H9 (cell line): ENCODE measurements around the gene MBOAT2. TPM values are rescaled to one million over a fixed set of nuclear protein-coding genes. Genes with fewer than 3 reads are reported as not detected.

Source experiments
- DNase-seq: peaks from one replicate; pipeline ENCODE4 v3.0.0-alpha.2; 2017
- H2AFZ ChIP-seq: one replicate; pipeline ENCODE4 v1.6.1; 2013; ENCODE audit warnings: mild to moderate bottlenecking, low read length, control low read depth, moderate library complexity
- H2AK5ac ChIP-seq: 2 replicates; pipeline ENCODE4 v1.6.1; 2013; ENCODE audit warnings: low read length, control low read depth, mixed read lengths; ENCODE audit not compliant: insufficient read length
- H2BK120ac ChIP-seq: one replicate; pipeline ENCODE4 v1.6.1; 2013; ENCODE audit warnings: low read depth, mild to moderate bottlenecking, low read length, control low read depth, inconsistent platforms; ENCODE audit not compliant: poor library complexity, severe bottlenecking
- H2BK12ac ChIP-seq: 2 replicates; pipeline ENCODE4 v1.6.1; 2013; ENCODE audit warnings: low read length, control low read depth, mixed read lengths, low read depth; ENCODE audit not compliant: insufficient read length
- H2BK15ac ChIP-seq: 2 replicates; pipeline ENCODE4 v1.6.1; 2013; ENCODE audit warnings: low read depth, low read length, control low read depth
- H2BK20ac ChIP-seq: one replicate; pipeline ENCODE4 v1.6.1; 2013; ENCODE audit warnings: low read depth, mild to moderate bottlenecking, low read length, control low read depth, inconsistent platforms; ENCODE audit not compliant: poor library complexity, severe bottlenecking
- H2BK5ac ChIP-seq: 2 replicates; pipeline ENCODE4 v1.6.1; 2013; ENCODE audit warnings: low read length, control low read depth, mixed read lengths; ENCODE audit not compliant: insufficient read length
- H3K14ac ChIP-seq: 2 replicates; pipeline ENCODE4 v1.6.1; 2013; ENCODE audit warnings: low read length, control low read depth; ENCODE audit not compliant: insufficient read depth
- H3K18ac ChIP-seq: 2 replicates; pipeline ENCODE4 v1.6.1; 2013; ENCODE audit warnings: low read depth, mild to moderate bottlenecking, mixed read lengths, low read length, control low read depth; ENCODE audit not compliant: insufficient read length
- H3K23ac ChIP-seq: 2 replicates; pipeline ENCODE4 v1.6.1; 2013; ENCODE audit warnings: low read length, control low read depth, mixed read lengths, low read depth; ENCODE audit not compliant: insufficient read length
- H3K23me2 ChIP-seq: 2 replicates; pipeline ENCODE4 v1.6.1; 2013; ENCODE audit warnings: low read depth, mild to moderate bottlenecking, mixed read lengths, low read length, control low read depth; ENCODE audit not compliant: insufficient read length, poor library complexity, severe bottlenecking
- H3K27ac ChIP-seq: 2 replicates; pipeline ENCODE4 v1.5.1; 2013; ENCODE audit warnings: low read length, control low read depth, mixed read lengths, low read depth; ENCODE audit not compliant: insufficient read length
- H3K27me3 ChIP-seq: 2 replicates; pipeline ENCODE4 v1.6.1; 2013; ENCODE audit warnings: low read length, control low read depth, inconsistent platforms; ENCODE audit not compliant: insufficient read depth
- H3K4ac ChIP-seq: 2 replicates; pipeline ENCODE4 v1.6.1; 2013; ENCODE audit warnings: low read depth, mild to moderate bottlenecking, control low read depth, inconsistent platforms, low read length, moderate library complexity
- H3K4me1 ChIP-seq: 2 replicates; pipeline ENCODE4 v1.6.1; 2013; ENCODE audit warnings: low read length, control low read depth, inconsistent platforms; ENCODE audit not compliant: insufficient read depth
- H3K4me2 ChIP-seq: 2 replicates; pipeline ENCODE4 v1.6.1; 2013; ENCODE audit warnings: low read length, control low read depth, mixed read lengths; ENCODE audit not compliant: insufficient read length, insufficient read depth
- H3K56ac ChIP-seq: 2 replicates; pipeline ENCODE4 v1.6.1; 2013; ENCODE audit warnings: low read depth, mild to moderate bottlenecking, mixed read lengths, low read length, control low read depth; ENCODE audit not compliant: insufficient read length
- H3K79me1 ChIP-seq: 2 replicates; pipeline ENCODE4 v1.6.1; 2013; ENCODE audit warnings: low read depth, mild to moderate bottlenecking, moderate library complexity, low read length, control low read depth, inconsistent platforms; ENCODE audit not compliant: insufficient read depth, poor library complexity, severe bottlenecking
- H3K79me2 ChIP-seq: 2 replicates; pipeline ENCODE4 v1.6.1; 2013; ENCODE audit warnings: low read length, control low read depth, inconsistent platforms; ENCODE audit not compliant: insufficient read depth
- H3K9ac ChIP-seq: 2 replicates; pipeline ENCODE4 v1.6.1; 2013; ENCODE audit warnings: low read length, control low read depth, mixed read lengths; ENCODE audit not compliant: insufficient read length; ENCODE audit errors: extremely low read depth
- H3K9me3 ChIP-seq: one replicate; pipeline ENCODE4 v1.6.1; 2013; ENCODE audit warnings: low read depth, low read length, inconsistent platforms; ENCODE audit not compliant: control insufficient read depth
- H3T11ph ChIP-seq: one replicate; pipeline ENCODE4 v1.6.1; 2013; ENCODE audit warnings: mild to moderate bottlenecking, low read length, control low read depth, inconsistent platforms
- H4K20me1 ChIP-seq: one replicate; pipeline ENCODE4 v1.6.1; 2013; ENCODE audit not compliant: control insufficient read depth, insufficient read length, insufficient read depth
- H4K5ac ChIP-seq: 2 replicates; pipeline ENCODE4 v1.6.1; 2013; ENCODE audit warnings: low read depth, mild to moderate bottlenecking, mixed read lengths, low read length, control low read depth; ENCODE audit not compliant: insufficient read length
- H4K8ac ChIP-seq: replicated peaks from 2 replicates; pipeline ENCODE4 v1.6.1; 2013; ENCODE audit warnings: low read length, control low read depth, mixed read lengths, low read depth; ENCODE audit not compliant: insufficient read length
- H4K91ac ChIP-seq: 2 replicates; pipeline ENCODE4 v1.6.1; 2013; ENCODE audit warnings: low read depth, mild to moderate bottlenecking, moderate library complexity, mixed read lengths, low read length, control low read depth; ENCODE audit not compliant: insufficient read length
- H3K27ac Mint-ChIP-seq, 3 experiments: 2 replicates in 2 of 3; 3 replicates in 1 of 3; pipeline ENCODE4 v1.8.0; 2020 to 2021; ENCODE audit warnings: mixed read lengths in 3 of 3, mild to moderate bottlenecking in 1 of 3, moderate library complexity in 1 of 3
- H3K27me3 Mint-ChIP-seq: 2 replicates; pipeline ENCODE4 v1.8.0; 2021; ENCODE audit warnings: low read depth, mild to moderate bottlenecking, moderate library complexity, mixed read lengths
- H3K36me3 Mint-ChIP-seq, 3 experiments: 2 replicates in 2 of 3; 3 replicates in 1 of 3; pipeline ENCODE4 v1.8.0; 2020 to 2021; ENCODE audit warnings: low read depth in 3 of 3, mixed read lengths in 3 of 3; ENCODE audit not compliant: insufficient read depth in 1 of 3
- H3K4me1 Mint-ChIP-seq, 2 experiments: 2 replicates each; pipeline ENCODE4 v1.8.0; 2020; ENCODE audit warnings: mixed read lengths in 2 of 2
- H3K4me3 Mint-ChIP-seq, 2 experiments: 2 replicates in 1 of 2; 3 replicates in 1 of 2; pipeline ENCODE4 v1.8.0; 2020 to 2021; ENCODE audit warnings: mild to moderate bottlenecking in 2 of 2, mixed read lengths in 2 of 2, moderate library complexity in 1 of 2
- H3K9me3 Mint-ChIP-seq, 2 experiments: 2 replicates in 1 of 2; 3 replicates in 1 of 2; pipeline ENCODE4 v1.8.0; 2020; ENCODE audit warnings: mild to moderate bottlenecking in 2 of 2, mixed read lengths in 2 of 2, moderate library complexity in 1 of 2
- WGBS: extraction: QIAGEN DNeasy Blood & Tissue Kit; methylation state at CpG from one replicate; pipeline ENCODE4 v1.1.7; 2013; ENCODE audit warnings: missing lambda C conversion rate, low lambda C conversion rate, mixed read lengths; ENCODE audit not compliant: insufficient read length; ENCODE audit errors: extremely low coverage; 5-methylcytosine and 5-hydroxymethylcytosine counted together
- total RNA-seq: library from RNA; stranded (reverse); gene quantifications from 2 replicates; pipeline ENCODE4 v1.2.1, GENCODE V29; 2021
- TF ChIP-seq, protein P1 (sequence below): fragments of 200-600 bp; sonication (generic); conservative IDR thresholded peaks from 3 replicates; pipeline ENCODE4 v1.8.0; 2021; ENCODE audit warnings: antibody characterized with exemption, mild to moderate bottlenecking

MBOAT2 gene
- total RNA-seq, 1 experiment from 2014 or later: 20.2 TPM

DNA sequence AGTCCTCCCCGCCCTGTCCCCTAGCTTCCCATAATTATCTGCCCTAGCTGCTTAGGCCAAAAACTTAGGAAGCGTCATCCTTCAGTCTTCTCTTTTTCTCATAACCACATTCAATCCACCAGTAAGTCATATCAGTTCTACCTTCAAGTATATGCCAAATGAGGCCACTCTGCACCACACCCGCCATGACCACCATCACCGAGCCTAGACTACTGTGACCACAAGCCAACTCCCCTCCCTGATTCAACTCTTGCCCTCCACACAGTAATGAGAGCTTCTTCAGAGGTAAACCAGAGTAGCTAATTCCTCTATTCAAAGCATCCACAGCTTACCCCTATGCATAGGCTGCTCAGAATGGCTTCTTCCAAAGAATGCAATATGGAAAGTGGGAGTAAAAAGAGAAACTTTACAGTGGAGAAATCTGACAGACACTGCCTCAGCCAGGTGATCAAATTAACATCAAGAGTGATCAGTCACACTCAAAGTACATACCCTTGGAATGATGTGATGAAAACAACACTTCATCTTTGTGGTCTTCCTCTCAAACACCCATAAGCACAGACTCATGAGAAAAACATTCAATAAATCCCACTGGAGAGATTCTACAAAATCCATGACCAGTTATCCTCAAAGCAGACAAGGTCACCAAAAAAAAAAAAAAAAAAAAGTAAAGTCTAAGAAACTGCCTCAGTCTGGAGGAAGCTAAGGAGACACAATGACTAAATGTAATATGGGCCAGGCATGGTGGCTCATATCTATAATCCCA is 17.7 kb downstream of the MBOAT2 start:
- H3T11ph ChIP-seq: no peak overlapping the region
- no peaks in the 10 kb centered on the region for H3K4me1 ChIP-seq
- H2BK5ac ChIP-seq: no peak overlapping the region
- H3K14ac ChIP-seq: no peak overlapping the region
- H3K27me3 ChIP-seq: no peaks in the 10 kb centered on the region
- no peak overlapping the region for H4K91ac ChIP-seq
- no peak overlapping the region for H2AK5ac ChIP-seq
- H3K18ac ChIP-seq: no peak overlapping the region
- no peak overlapping the region for H2AFZ ChIP-seq
- no CpG with 5 or more reads among the region's 4 CpGs for WGBS
- peaks cover 25 to 28% of the 10 kb centered on the region in 2 experiments for H3K4me1 Mint-ChIP-seq
- no peaks in the 10 kb centered on the region for H3K27me3 Mint-ChIP-seq
- H3K79me2 ChIP-seq: no peaks in the 10 kb centered on the region; the same call in 1 of the 2 replicates
- H3K4me2 ChIP-seq: no peak overlapping the region
- DNase-seq: no peak
- no peaks in the 10 kb centered on the region for H3K9me3 ChIP-seq
- H4K20me1 ChIP-seq: no peaks in the 10 kb centered on the region
- no peak overlapping the region for H2BK12ac ChIP-seq
- H3K23ac ChIP-seq: no peak overlapping the region
- H3K27ac ChIP-seq: no peak overlapping the region
- H3K36me3 Mint-ChIP-seq: no peaks in the 10 kb centered on the region
- TF ChIP-seq, protein P1, sequence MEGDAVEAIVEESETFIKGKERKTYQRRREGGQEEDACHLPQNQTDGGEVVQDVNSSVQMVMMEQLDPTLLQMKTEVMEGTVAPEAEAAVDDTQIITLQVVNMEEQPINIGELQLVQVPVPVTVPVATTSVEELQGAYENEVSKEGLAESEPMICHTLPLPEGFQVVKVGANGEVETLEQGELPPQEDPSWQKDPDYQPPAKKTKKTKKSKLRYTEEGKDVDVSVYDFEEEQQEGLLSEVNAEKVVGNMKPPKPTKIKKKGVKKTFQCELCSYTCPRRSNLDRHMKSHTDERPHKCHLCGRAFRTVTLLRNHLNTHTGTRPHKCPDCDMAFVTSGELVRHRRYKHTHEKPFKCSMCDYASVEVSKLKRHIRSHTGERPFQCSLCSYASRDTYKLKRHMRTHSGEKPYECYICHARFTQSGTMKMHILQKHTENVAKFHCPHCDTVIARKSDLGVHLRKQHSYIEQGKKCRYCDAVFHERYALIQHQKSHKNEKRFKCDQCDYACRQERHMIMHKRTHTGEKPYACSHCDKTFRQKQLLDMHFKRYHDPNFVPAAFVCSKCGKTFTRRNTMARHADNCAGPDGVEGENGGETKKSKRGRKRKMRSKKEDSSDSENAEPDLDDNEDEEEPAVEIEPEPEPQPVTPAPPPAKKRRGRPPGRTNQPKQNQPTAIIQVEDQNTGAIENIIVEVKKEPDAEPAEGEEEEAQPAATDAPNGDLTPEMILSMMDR: no peak
- H3K4me3 Mint-ChIP-seq: no peak overlapping the region
- no peak overlapping the region for H4K5ac ChIP-seq
- no peak overlapping the region for H3K9ac ChIP-seq
- H3K27ac Mint-ChIP-seq: peak overlapping the region in 2 of 3 experiments; percentile 43 to 49; a peak in 4 of 7 replicates
- H3K79me1 ChIP-seq: peaks cover 2% of the 10 kb centered on the region
- no peak overlapping the region for H2BK15ac ChIP-seq
- no peak overlapping the region for H2BK20ac ChIP-seq
- H4K8ac ChIP-seq: no peak overlapping the region
- H3K4ac ChIP-seq: no peak overlapping the region
- H2BK120ac ChIP-seq: no peak overlapping the region
- H3K23me2 ChIP-seq: no peaks in the 10 kb centered on the region
- no peak overlapping the region for H3K56ac ChIP-seq
- H3K9me3 Mint-ChIP-seq: no peaks in the 10 kb centered on the region
